H1 (cell line): ENCODE data around the gene ICOSLG. TPM values are rescaled to one million over a fixed set of nuclear protein-coding genes. Genes with fewer than 3 reads are reported as not detected.

ENCODE experiments used
- CTCF ChIA-PET: fragments of 300-600 bp; sonication (Branson Sonifier 250); formaldehyde crosslinking; loops from one replicate; lab custom pipeline; 2021; ENCODE audit not compliant: partially characterized antibody; lab: Charles Lee
- POLR2A ChIA-PET: fragments of 300-600 bp; sonication (Branson Sonifier 250); formaldehyde crosslinking; loops from one replicate; lab custom pipeline; 2021; ENCODE audit warnings: inconsistent platforms; ENCODE audit not compliant: partially characterized antibody; lab: Charles Lee
- DNase-seq, 2 experiments: peaks; one replicate each; pipeline versions ENCODE4 v3.0.0 to v3.0.0-alpha.2; 2010 to 2022; ENCODE audit warnings: low spot score in 2 of 2, low read depth in 1 of 2, mixed read lengths in 1 of 2
- FAIRE-seq: peaks from 2 replicates; lab custom pipeline; 2011; peaks lifted over from hg19 to GRCh38; lab: Jason Lieb, UNC
- H2AFZ ChIP-seq: 2 replicates; pipeline ENCODE4 v1.8.1; 2012; ENCODE audit warnings: low read length, inconsistent platforms
- H2AK5ac ChIP-seq: 2 replicates; pipeline ENCODE4 v1.6.1; 2013; ENCODE audit warnings: low read depth, low read length
- H2BK120ac ChIP-seq: replicated peaks from 2 replicates; pipeline ENCODE3; 2013; ENCODE audit warnings: low read depth, low read length, inconsistent platforms
- H2BK12ac ChIP-seq: 2 replicates; pipeline ENCODE4 v1.6.1; 2013; ENCODE audit warnings: low read depth, low read length
- H2BK15ac ChIP-seq: 2 replicates; pipeline ENCODE4 v1.6.1; 2013; ENCODE audit warnings: low read length
- H2BK20ac ChIP-seq: 2 replicates; pipeline ENCODE4 v1.6.1; 2013; ENCODE audit warnings: low read length
- H2BK5ac ChIP-seq: 2 replicates; pipeline ENCODE4 v1.6.1; 2013; ENCODE audit warnings: low read depth, low read length
- H3K14ac ChIP-seq: 2 replicates; pipeline ENCODE4 v1.6.1; 2013; ENCODE audit warnings: inconsistent platforms; ENCODE audit not compliant: insufficient read length
- H3K18ac ChIP-seq: 2 replicates; pipeline ENCODE4 v1.6.1; 2013; ENCODE audit warnings: low read length; ENCODE audit errors: extremely low read depth
- H3K23ac ChIP-seq: 2 replicates; pipeline ENCODE4 v1.6.1; 2013; ENCODE audit warnings: inconsistent platforms; ENCODE audit not compliant: insufficient read length
- H3K23me2 ChIP-seq: 2 replicates; pipeline ENCODE4 v1.6.1; 2013; ENCODE audit warnings: low read depth, low read length
- H3K27ac ChIP-seq: 2 replicates; pipeline ENCODE4 v1.6.1; 2011; ENCODE audit warnings: low read depth, low read length, inconsistent platforms
- H3K27me3 ChIP-seq, 4 experiments: replicated peaks in 1 of 4; 1 replicate in 1 of 4; 2 replicates in 3 of 4; pipeline versions ENCODE4 v1.6.1 to v1.8.1; 2011 to 2013; ENCODE audit warnings: low read length in 3 of 4, mild to moderate bottlenecking in 3 of 4, inconsistent platforms in 2 of 4, mixed read lengths in 2 of 4, moderate library complexity in 1 of 4; ENCODE audit not compliant: control insufficient read depth in 3 of 4, insufficient read depth in 3 of 4; ENCODE audit errors: extremely low read depth in 1 of 4
- H3K36me3 ChIP-seq, 4 experiments: 2 replicates each; pipeline versions ENCODE4 v1.6.1 to v1.8.1; 2011 to 2013; ENCODE audit warnings: mild to moderate bottlenecking in 4 of 4, low read length in 3 of 4, moderate library complexity in 2 of 4, control low read depth in 1 of 4, inconsistent platforms in 1 of 4; ENCODE audit not compliant: insufficient read depth in 4 of 4, control insufficient read depth in 2 of 4
- H3K4ac ChIP-seq: replicated peaks from 2 replicates; pipeline ENCODE3; 2013; ENCODE audit warnings: low read length, low read depth, mixed read lengths, inconsistent platforms; ENCODE audit not compliant: insufficient read length
- H3K4me1 ChIP-seq, 4 experiments: replicated peaks in 1 of 4; 1 replicate in 1 of 4; 2 replicates in 3 of 4; pipeline versions ENCODE4 v1.6.1 to v1.8.1; 2011 to 2013; ENCODE audit warnings: low read length in 3 of 4, inconsistent platforms in 2 of 4, mixed read lengths in 1 of 4; ENCODE audit not compliant: insufficient read depth in 4 of 4, control insufficient read depth in 3 of 4
- H3K4me2 ChIP-seq, 2 experiments: 2 replicates each; pipeline versions ENCODE4 v1.6.1 to v1.8.1; 2011 to 2013; ENCODE audit warnings: low read depth in 2 of 2, low read length in 2 of 2, control low read depth in 1 of 2, inconsistent platforms in 1 of 2, mild to moderate bottlenecking in 1 of 2; ENCODE audit not compliant: insufficient read depth in 1 of 2
- H3K4me3 ChIP-seq, 4 experiments: fragments of 200-600, 300-600 bp in 1 of 4; sonication (generic), shearing (Covaris generic), sonication (Bioruptor Twin) in 1 of 4; 2 replicates each; pipeline versions ENCODE4 v1.5.1 to v1.8.1; 2011 to 2016; ENCODE audit warnings: low read length in 4 of 4, low read depth in 3 of 4, control low read depth in 2 of 4, inconsistent platforms in 2 of 4, mild to moderate bottlenecking in 2 of 4, mixed read lengths in 1 of 4, moderate library complexity in 1 of 4; ENCODE audit not compliant: insufficient read depth in 2 of 4; ENCODE audit errors: extremely low read depth in 1 of 4
- H3K56ac ChIP-seq: replicated peaks from 2 replicates; pipeline ENCODE3; 2013; ENCODE audit warnings: low read depth, mild to moderate bottlenecking, mixed read lengths, low read length, inconsistent platforms; ENCODE audit not compliant: insufficient read length
- H3K79me1 ChIP-seq: 2 replicates; pipeline ENCODE4 v1.6.1; 2013; ENCODE audit warnings: low read depth, low read length, control low read depth
- H3K79me2 ChIP-seq, 2 experiments: 2 replicates each; pipeline versions ENCODE4 v1.6.1 to v1.8.1; 2012 to 2013; ENCODE audit warnings: low read length in 2 of 2, mild to moderate bottlenecking in 2 of 2, inconsistent platforms in 1 of 2; ENCODE audit not compliant: insufficient read depth in 2 of 2, control insufficient read depth in 1 of 2
- H3K9ac ChIP-seq, 4 experiments: replicated peaks in 1 of 4; 1 replicate in 1 of 4; 2 replicates in 3 of 4; pipeline versions ENCODE4 v1.6.1 to v1.8.1; 2011 to 2013; ENCODE audit warnings: low read depth in 3 of 4, low read length in 3 of 4, control low read depth in 2 of 4, mild to moderate bottlenecking in 2 of 4, moderate library complexity in 2 of 4, inconsistent platforms in 1 of 4; ENCODE audit errors: extremely low read depth in 1 of 4
- H3K9me3 ChIP-seq, 2 experiments: 2 replicates each; pipeline versions ENCODE4 v1.6.1 to v1.8.1; 2012 to 2013; ENCODE audit warnings: mild to moderate bottlenecking in 2 of 2, moderate library complexity in 2 of 2, control low read depth in 1 of 2, inconsistent platforms in 1 of 2, low read depth in 1 of 2, low read length in 1 of 2, mixed read lengths in 1 of 2; ENCODE audit not compliant: insufficient read depth in 2 of 2
- H4K20me1 ChIP-seq, 2 experiments: replicated peaks in 1 of 2; 2 replicates each; pipeline versions ENCODE3 to v1.8.1; 2011 to 2013; ENCODE audit warnings: inconsistent platforms in 2 of 2, low read length in 2 of 2, mild to moderate bottlenecking in 1 of 2; ENCODE audit not compliant: insufficient read depth in 2 of 2, control insufficient read depth in 1 of 2
- H4K5ac ChIP-seq: 2 replicates; pipeline ENCODE4 v1.6.1; 2013; ENCODE audit warnings: low read length, low read depth, mixed read lengths, inconsistent platforms; ENCODE audit not compliant: insufficient read length
- H4K8ac ChIP-seq: 2 replicates; pipeline ENCODE4 v1.8.0; 2013; ENCODE audit warnings: mild to moderate bottlenecking, moderate library complexity, low read length, inconsistent platforms; ENCODE audit not compliant: insufficient read depth; ENCODE audit errors: extremely low read depth
- H4K91ac ChIP-seq: replicated peaks from 2 replicates; pipeline ENCODE3; 2013; ENCODE audit warnings: low read length, mixed read lengths, inconsistent platforms; ENCODE audit not compliant: insufficient read length
- BRCA1 ChIP-seq: IDR thresholded peaks from 2 replicates; pipeline ENCODE4 v1.6.1; 2012; ENCODE audit warnings: low read depth, low read length, improper control_type of control experiment
- MAFK ChIP-seq: IDR thresholded peaks from 2 replicates; pipeline ENCODE4 v1.6.1; 2012; ENCODE audit warnings: low read depth, mild to moderate bottlenecking, improper control_type of control experiment, low read length
- NANOG ChIP-seq: IDR thresholded peaks from 2 replicates; pipeline ENCODE4 v1.6.1; 2011; ENCODE audit warnings: low read length, low read depth, mild to moderate bottlenecking, inconsistent platforms; ENCODE audit not compliant: insufficient read depth, poor library complexity, severe bottlenecking
- RAD21 ChIP-seq, 2 experiments: IDR thresholded peaks in 1 of 2; conservative IDR thresholded peaks in 1 of 2; 2 replicates each; pipeline ENCODE4 v1.6.1; 2011; ENCODE audit warnings: low read depth in 2 of 2, low read length in 2 of 2, improper control_type of control experiment in 1 of 2, inconsistent platforms in 1 of 2, mild to moderate bottlenecking in 1 of 2, moderate library complexity in 1 of 2
- RNF2 ChIP-seq: fragments of 200-900, 300-1000 bp; sonication (generic); IDR thresholded peaks from 2 replicates; pipeline ENCODE4 v1.7.1; 2016; ENCODE audit warnings: borderline replicate concordance, low read depth, mild to moderate bottlenecking, antibody characterized with exemption, low read length; ENCODE audit not compliant: poor library complexity, severe bottlenecking; ENCODE audit errors: missing control alignments
- SUZ12 ChIP-seq: fragments of 200-600 bp; sonication (generic); IDR thresholded peaks from 2 replicates; pipeline ENCODE4 v1.6.1; 2012; ENCODE audit warnings: mild to moderate bottlenecking, inconsistent platforms, low read length, moderate library complexity, mixed read lengths
- WGBS, 2 experiments: shearing (Covaris generic) in 1 of 2; methylation state at CpG; one replicate each; pipeline versions ENCODE4 v1.1.6 to v1.1.7; 2013 to 2015; ENCODE audit warnings: low lambda C conversion rate in 2 of 2, mixed read lengths in 2 of 2, inconsistent platforms in 1 of 2, low coverage in 1 of 2, missing lambda C conversion rate in 1 of 2; ENCODE audit not compliant: insufficient replicate concordance in 2 of 2, insufficient coverage in 1 of 2, insufficient read length in 1 of 2; ENCODE audit errors: extremely low coverage in 1 of 2, missing lambda C conversion rate in 1 of 2; 5-methylcytosine and 5-hydroxymethylcytosine counted together
- polyA plus RNA-seq, 7 experiments: library from polyadenylated mRNA; depleted of rRNA in 3 of 7; stranded (reverse) in 5 of 7; unstranded in 2 of 7; fragments of >200 nt in 5 of 7; fragments of 200-250 nt in 2 of 7; gene quantifications; 1 replicate in 5 of 7; 2 replicates in 1 of 7; 4 replicates in 1 of 7; pipeline versions ENCODE4 v1.2.1 to v1.2.3, GENCODE V29; 2011 to 2013; ENCODE audit warnings: missing spikeins in 2 of 7, mixed read lengths in 2 of 7
- total RNA-seq: library from RNA; stranded (reverse); fragmentation: NEBNext Ultra II Directional; extraction: Animal tissue kit (Norgen Biotek cat#: 25700); gene quantifications from 2 replicates; pipeline ENCODE4 v1.2.1, GENCODE V29; 2021
- TF ChIP-seq, protein P1 (sequence below), 3 experiments: IDR thresholded peaks; 1 replicate in 2 of 3; 2 replicates in 1 of 3; pipeline versions ENCODE4 v1.5.1 to v1.6.1; 2011; ENCODE audit warnings: low read length in 3 of 3, mild to moderate bottlenecking in 3 of 3, inconsistent platforms in 2 of 3, low read depth in 1 of 3, moderate library complexity in 1 of 3; ENCODE audit not compliant: insufficient read depth in 1 of 3; ENCODE audit errors: control extremely low read depth in 1 of 3
- TF ChIP-seq, protein P2 (sequence below): IDR thresholded peaks from 2 replicates; pipeline ENCODE4 v1.6.1; 2011; ENCODE audit warnings: low read length, improper control_type of control experiment

The ICOSLG gene
- total and polyA plus RNA-seq, 2 of the 8 experiments (the other 6 are each of a cell fraction or from before 2014, with no cell fraction given), result 2.3 to 5.5 TPM

DNA sequence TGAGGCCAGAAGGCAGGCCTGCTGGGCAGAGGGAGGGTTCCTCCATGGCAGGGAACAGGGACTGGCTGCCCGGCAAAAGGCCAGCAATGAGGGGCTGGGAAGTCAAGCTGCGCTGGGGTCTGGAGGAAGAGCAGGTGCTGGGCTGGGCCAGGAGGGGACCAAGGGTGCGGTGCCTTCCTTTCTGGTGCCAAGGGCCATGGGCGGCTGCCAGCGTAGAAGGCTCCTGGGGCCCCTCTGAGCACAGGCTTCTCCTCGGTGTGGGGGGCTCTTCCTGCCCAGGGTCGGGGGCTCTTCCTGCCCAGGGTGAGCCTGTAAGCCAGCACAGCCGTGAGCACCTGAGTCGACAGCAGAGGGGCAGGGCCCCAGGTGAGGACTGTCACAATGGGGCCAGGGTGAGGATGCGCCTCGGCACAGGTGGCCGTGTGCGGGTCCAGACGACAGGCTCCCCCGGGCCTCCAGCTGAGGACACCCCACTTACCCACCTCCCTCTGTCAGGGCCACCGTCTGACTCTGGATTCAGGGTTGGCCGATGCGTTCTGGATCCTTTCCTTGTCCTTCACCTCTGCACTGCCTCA is 31.6 kb upstream of the ICOSLG start:
- H3K18ac ChIP-seq, result no peak overlapping the region
- peak overlapping the region; percentile 19 for H4K91ac ChIP-seq
- DNase-seq (no peak), FAIRE-seq (no peak)
- H4K5ac ChIP-seq, result no peak overlapping the region
- H4K8ac ChIP-seq, result peak overlapping the region; percentile 57; the same call in 1 of the 2 replicates
- H3K56ac ChIP-seq, result no peak overlapping the region
- no peaks in the 10 kb centered on the region for H3K79me1 ChIP-seq
- no peak overlapping the region for H2BK120ac ChIP-seq
- WGBS, 2 experiments, result 89% methylated on average over 18 of the region's 18 CpGs; no CpG with 5 or more reads in 1 of the 2 experiments
- no peak overlapping the region for H2BK5ac ChIP-seq
- H3K14ac ChIP-seq, result no peak overlapping the region
- no peaks in the 10 kb centered on the region for H3K79me2 ChIP-seq
- H3K27ac ChIP-seq, result no peak overlapping the region
- H3K23ac ChIP-seq, result no peak overlapping the region
- H3K9ac ChIP-seq, result no peak overlapping the region
- POLR2A ChIA-PET, result no interaction called here
- no peaks in the 10 kb centered on the region for H3K9me3 ChIP-seq
- H4K20me1 ChIP-seq, result no peaks in the 10 kb centered on the region
- H2BK20ac ChIP-seq, result no peak overlapping the region
- H2AK5ac ChIP-seq, result no peak overlapping the region
- no peak overlapping the region for H3K4me3 ChIP-seq
- H3K4me1 ChIP-seq, result no peaks in the 10 kb centered on the region; a peak in 2 of 7 replicates
- CTCF ChIA-PET, result interaction anchor here (1.7 kb wide), 1 partner anchor 25 kb away, joined by 7 read pairs; no protein-coding TSS in a partner anchor
- no peak overlapping the region for H2BK12ac ChIP-seq
- H3K4ac ChIP-seq, result no peak overlapping the region
- H2BK15ac ChIP-seq, result no peak overlapping the region
- H3K4me2 ChIP-seq, result no peak overlapping the region
- no peaks in the 10 kb centered on the region; the same call in 1 of the 2 replicates for H3K23me2 ChIP-seq
- no peaks in the 10 kb centered on the region for H3K36me3 ChIP-seq
- peak overlapping the region; percentile 22; the same call in 1 of the 2 replicates for H2AFZ ChIP-seq
- H3K27me3 ChIP-seq, result no peaks in the 10 kb centered on the region
- TF ChIP-seq, protein P1, sequence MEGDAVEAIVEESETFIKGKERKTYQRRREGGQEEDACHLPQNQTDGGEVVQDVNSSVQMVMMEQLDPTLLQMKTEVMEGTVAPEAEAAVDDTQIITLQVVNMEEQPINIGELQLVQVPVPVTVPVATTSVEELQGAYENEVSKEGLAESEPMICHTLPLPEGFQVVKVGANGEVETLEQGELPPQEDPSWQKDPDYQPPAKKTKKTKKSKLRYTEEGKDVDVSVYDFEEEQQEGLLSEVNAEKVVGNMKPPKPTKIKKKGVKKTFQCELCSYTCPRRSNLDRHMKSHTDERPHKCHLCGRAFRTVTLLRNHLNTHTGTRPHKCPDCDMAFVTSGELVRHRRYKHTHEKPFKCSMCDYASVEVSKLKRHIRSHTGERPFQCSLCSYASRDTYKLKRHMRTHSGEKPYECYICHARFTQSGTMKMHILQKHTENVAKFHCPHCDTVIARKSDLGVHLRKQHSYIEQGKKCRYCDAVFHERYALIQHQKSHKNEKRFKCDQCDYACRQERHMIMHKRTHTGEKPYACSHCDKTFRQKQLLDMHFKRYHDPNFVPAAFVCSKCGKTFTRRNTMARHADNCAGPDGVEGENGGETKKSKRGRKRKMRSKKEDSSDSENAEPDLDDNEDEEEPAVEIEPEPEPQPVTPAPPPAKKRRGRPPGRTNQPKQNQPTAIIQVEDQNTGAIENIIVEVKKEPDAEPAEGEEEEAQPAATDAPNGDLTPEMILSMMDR (IDR thresholded peaks at IDR 0.05; ENCODE audit: control extremely low read depth in 1 of 3, insufficient read depth in 1 of 3, low read depth in 1 of 3, low read length in 3 of 3), result no peak
- no peak for TF ChIP-seq RAD21 (IDR thresholded peaks at IDR 0.05 in 1 of 2, conservative IDR thresholded peaks at IDR 0.05 in 1 of 2; ENCODE audit: low read depth in 2 of 2, low read length in 2 of 2)
- TF ChIP-seq RNF2, result no peak
- TF ChIP-seq NANOG, result no peak
- TF ChIP-seq SUZ12, result no peak
- TF ChIP-seq, protein P2, sequence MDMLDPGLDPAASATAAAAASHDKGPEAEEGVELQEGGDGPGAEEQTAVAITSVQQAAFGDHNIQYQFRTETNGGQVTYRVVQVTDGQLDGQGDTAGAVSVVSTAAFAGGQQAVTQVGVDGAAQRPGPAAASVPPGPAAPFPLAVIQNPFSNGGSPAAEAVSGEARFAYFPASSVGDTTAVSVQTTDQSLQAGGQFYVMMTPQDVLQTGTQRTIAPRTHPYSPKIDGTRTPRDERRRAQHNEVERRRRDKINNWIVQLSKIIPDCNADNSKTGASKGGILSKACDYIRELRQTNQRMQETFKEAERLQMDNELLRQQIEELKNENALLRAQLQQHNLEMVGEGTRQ, result no peak
- TF ChIP-seq MAFK, result no peak
- no peak for TF ChIP-seq BRCA1
